ENCODE measurements around the gene ABL1. TPM values are rescaled to one million over a fixed set of nuclear protein-coding genes. Genes with fewer than 3 reads are reported as not detected.
"Not testable (repeated sequence)": the region's sequence is repeated elsewhere in the genome, so short reads cannot be mapped to it uniquely, and the experiment has no call there.

The ABL1 gene
- total RNA-seq, 1 donor = 94.8 TPM

DNA sequence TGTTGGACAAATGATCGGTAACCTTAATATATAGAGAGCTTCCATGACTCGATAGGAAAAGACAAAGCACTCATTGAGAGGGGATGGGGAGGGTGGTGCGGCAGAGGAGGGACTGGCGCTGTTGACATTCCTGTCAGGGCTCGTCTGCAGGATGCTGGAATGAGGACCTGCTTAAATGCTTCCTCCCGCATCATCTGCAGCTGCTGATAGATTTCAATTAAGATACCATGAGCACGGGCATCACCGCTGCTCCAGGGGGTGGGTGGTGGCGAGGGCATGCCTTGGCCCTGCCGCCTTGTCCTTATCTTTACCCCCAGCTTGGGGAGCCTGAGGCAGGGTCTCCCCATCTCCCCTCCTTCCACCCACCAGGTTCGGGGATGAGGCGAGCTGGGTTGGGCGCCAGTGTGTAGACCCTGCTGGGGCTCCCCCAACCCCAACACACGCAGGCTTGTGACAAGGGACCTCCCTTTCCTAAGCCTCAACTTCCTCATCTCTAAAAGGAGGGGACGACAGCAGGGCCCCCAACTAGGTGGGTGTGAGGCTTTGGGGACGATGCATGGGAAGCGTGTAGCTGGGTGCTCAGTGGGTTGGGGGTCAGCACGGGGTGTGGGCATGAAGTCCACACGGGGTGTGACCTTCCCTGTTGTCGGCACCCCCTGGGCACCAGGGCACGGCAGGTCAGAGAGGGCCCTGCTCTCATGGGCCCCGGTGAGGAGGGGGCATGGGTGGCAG lies 73.3 kb downstream of the ABL1 start:
- Histone ChIP-seq H3K36me3 (ENCODE audit: insufficient read depth, low read length) (no peaks in the 10 kb centered on the region), H3K27ac (ENCODE audit: low read depth, low read length) (no peak overlapping the region), H4K20me1 (ENCODE audit: insufficient read depth, low read length) (no peaks in the 10 kb centered on the region), H3K4me2 (ENCODE audit: insufficient read depth, low read length) (no peak overlapping the region), H3K4me3 (ENCODE audit: insufficient read depth, low read length) (no peak overlapping the region), H3K4me1 (ENCODE audit: insufficient read depth, low read length) (no peaks in the 10 kb centered on the region), H3K9me3 (ENCODE audit: low read depth, low read length) (no peaks in the 10 kb centered on the region), H3K79me2 (ENCODE audit: insufficient read depth, low read length) (no peaks in the 10 kb centered on the region), H3K27me3 (ENCODE audit: insufficient read depth, low read length) (no peaks in the 10 kb centered on the region), H2AFZ (ENCODE audit: low read length) (no peak overlapping the region)
- no peak for DNase-seq (ENCODE audit: insufficient read length, low spot score, missing footprints)
- TF ChIP-seq, protein P1, sequence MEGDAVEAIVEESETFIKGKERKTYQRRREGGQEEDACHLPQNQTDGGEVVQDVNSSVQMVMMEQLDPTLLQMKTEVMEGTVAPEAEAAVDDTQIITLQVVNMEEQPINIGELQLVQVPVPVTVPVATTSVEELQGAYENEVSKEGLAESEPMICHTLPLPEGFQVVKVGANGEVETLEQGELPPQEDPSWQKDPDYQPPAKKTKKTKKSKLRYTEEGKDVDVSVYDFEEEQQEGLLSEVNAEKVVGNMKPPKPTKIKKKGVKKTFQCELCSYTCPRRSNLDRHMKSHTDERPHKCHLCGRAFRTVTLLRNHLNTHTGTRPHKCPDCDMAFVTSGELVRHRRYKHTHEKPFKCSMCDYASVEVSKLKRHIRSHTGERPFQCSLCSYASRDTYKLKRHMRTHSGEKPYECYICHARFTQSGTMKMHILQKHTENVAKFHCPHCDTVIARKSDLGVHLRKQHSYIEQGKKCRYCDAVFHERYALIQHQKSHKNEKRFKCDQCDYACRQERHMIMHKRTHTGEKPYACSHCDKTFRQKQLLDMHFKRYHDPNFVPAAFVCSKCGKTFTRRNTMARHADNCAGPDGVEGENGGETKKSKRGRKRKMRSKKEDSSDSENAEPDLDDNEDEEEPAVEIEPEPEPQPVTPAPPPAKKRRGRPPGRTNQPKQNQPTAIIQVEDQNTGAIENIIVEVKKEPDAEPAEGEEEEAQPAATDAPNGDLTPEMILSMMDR (IDR thresholded peaks at IDR 0.05; ENCODE audit: extremely low read depth, low read depth, low read length) = no peak

DNA sequence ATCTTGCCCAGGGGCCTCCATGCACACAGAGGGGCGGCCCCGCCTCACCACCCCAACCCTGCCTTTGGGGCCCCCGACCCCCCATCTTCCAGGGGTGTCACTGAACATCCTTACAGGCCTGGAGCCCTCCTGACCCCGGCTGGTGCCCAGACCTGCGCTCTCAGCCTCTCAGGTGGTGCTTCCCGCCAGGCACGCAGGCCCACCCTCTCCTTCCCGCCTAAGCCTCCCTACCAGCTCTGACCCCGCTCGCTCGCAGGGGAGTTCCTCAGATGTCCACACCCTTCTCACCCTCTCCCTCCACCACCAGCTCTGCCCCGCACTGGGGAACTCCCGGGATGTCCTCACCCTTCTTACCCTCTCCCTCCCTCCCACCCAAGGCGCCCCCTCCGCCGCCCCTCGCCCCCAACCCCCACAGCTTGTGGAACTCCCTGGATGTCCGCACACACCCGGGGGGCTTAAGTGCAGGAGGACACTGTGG lies 73.9 kb downstream of the ABL1 start:
- Histone ChIP-seq H3K4me3 (ENCODE audit: insufficient read depth, low read length) (no peak overlapping the region), H3K27ac (ENCODE audit: low read depth, low read length) (no peak overlapping the region), H2AFZ (ENCODE audit: low read length) (no peak overlapping the region), H4K20me1 (ENCODE audit: insufficient read depth, low read length) (no peaks in the 10 kb centered on the region), H3K79me2 (ENCODE audit: insufficient read depth, low read length) (no peaks in the 10 kb centered on the region), H3K27me3 (ENCODE audit: insufficient read depth, low read length) (no peaks in the 10 kb centered on the region), H3K36me3 (ENCODE audit: insufficient read depth, low read length) (no peaks in the 10 kb centered on the region), H3K4me2 (ENCODE audit: insufficient read depth, low read length) (no peak overlapping the region), H3K4me1 (ENCODE audit: insufficient read depth, low read length) (no peaks in the 10 kb centered on the region), H3K9me3 (ENCODE audit: low read depth, low read length) (no peaks in the 10 kb centered on the region)
- no peak for DNase-seq (ENCODE audit: insufficient read length, low spot score, missing footprints)
- TF ChIP-seq, protein P1 (IDR thresholded peaks at IDR 0.05; ENCODE audit: extremely low read depth, low read depth, low read length) = no peak

DNA sequence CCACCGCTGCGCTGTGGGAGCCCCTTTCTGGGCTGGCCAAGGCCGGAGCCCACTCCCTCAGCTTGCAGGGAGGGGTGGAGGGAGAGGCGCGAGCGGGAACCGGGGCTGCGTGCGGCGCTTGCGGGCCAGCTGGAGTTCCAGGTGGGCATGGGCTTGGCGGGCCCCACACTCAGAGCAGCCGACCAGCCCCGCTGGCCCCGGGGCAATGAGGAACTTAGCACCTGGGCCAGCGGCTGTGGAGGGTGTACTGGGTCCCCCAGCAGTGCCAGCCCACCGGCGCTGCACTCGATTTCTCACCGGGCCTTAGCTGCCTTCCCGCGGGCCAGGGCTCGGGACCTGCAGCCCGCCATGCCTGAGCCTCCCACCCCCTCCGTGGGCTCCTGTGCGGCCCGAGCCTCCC lies 75.0 kb downstream of the ABL1 start:
- H3K79me2 ChIP-seq (ENCODE audit: insufficient read depth, low read length); H3K4me1 ChIP-seq (ENCODE audit: insufficient read depth, low read length); H3K4me2 ChIP-seq (ENCODE audit: insufficient read depth, low read length); H4K20me1 ChIP-seq (ENCODE audit: insufficient read depth, low read length); DNase-seq (ENCODE audit: insufficient read length, low spot score, missing footprints); H3K27me3 ChIP-seq (ENCODE audit: insufficient read depth, low read length); H3K27ac ChIP-seq (ENCODE audit: low read depth, low read length); H3K36me3 ChIP-seq (ENCODE audit: insufficient read depth, low read length); H3K9me3 ChIP-seq (ENCODE audit: low read depth, low read length); H3K4me3 ChIP-seq (ENCODE audit: insufficient read depth, low read length); H2AFZ ChIP-seq (ENCODE audit: low read length): not testable (repeated sequence)

DNA sequence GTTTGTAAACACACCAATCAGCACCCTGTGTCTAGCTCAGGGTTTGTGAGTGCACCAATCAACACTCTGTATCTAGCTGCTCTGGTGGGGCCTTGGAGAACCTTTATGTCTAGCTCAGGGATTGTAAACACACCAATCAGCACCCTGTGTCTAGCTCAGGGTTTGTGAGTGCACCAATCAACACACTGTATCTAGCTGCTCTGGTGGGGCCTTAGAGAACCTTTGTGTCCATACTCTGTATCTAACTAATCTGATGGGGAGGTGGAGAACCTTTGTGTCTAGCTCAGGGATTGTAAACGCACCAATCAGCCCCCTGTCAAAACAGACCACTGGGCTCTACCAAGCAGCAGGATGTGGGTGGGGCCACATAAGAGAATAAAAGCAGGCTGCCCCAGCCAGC lies 75.6 kb downstream of the ABL1 start:
- H4K20me1 ChIP-seq (ENCODE audit: insufficient read depth, low read length); H2AFZ ChIP-seq (ENCODE audit: low read length); H3K4me3 ChIP-seq (ENCODE audit: insufficient read depth, low read length); H3K4me2 ChIP-seq (ENCODE audit: insufficient read depth, low read length); H3K9me3 ChIP-seq (ENCODE audit: low read depth, low read length); H3K36me3 ChIP-seq (ENCODE audit: insufficient read depth, low read length); H3K4me1 ChIP-seq (ENCODE audit: insufficient read depth, low read length); H3K27ac ChIP-seq (ENCODE audit: low read depth, low read length); H3K79me2 ChIP-seq (ENCODE audit: insufficient read depth, low read length); DNase-seq (ENCODE audit: insufficient read length, low spot score, missing footprints); H3K27me3 ChIP-seq (ENCODE audit: insufficient read depth, low read length): not testable (repeated sequence)
